Stimulated activated CD8-positive, alpha-beta memory T cell treated with anti-CD3 and anti-CD28 coated beads, Interleukin-4, amount 100 ng/mL, for 1 hour (primary cell): ENCODE measurements around the gene ADARB2.

Experiments
- DNase-seq, 2 donors: peaks; one replicate each; pipeline ENCODE4 v3.0.0-alpha.2; 2020; ENCODE audit warnings: low read depth in 2 of 2, low spot score in 1 of 2

Gene ADARB2

DNA sequence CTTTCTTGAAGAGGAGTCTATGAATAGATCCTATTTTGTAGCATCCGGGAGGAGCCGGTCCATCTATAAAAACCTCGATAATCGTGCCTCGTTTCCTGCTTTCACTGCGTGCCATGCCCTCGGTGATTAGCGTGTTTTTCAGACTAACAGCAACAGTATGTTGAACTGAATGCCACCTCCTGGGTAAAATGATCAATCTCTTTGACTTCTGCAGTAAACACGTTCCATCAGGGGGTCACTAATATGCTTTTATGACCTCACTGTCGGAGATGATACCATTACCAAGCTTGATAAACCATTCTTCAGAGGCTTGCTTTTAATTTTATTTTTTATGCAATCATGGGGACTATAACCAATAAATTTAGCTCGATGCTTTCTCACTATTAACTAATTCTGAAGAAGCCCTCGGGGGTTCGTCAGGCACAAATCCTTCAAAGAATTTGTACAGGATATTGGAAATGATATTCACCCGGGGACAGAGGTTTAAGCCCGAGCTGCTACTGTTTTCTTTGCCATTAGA lies 228.3 kb downstream of the ADARB2 start:
- DNase-seq, result no peak

GRCh38 chr10:1508096-1508495 lies 229.2 kb downstream of the ADARB2 start:
- no peak for DNase-seq

DNA sequence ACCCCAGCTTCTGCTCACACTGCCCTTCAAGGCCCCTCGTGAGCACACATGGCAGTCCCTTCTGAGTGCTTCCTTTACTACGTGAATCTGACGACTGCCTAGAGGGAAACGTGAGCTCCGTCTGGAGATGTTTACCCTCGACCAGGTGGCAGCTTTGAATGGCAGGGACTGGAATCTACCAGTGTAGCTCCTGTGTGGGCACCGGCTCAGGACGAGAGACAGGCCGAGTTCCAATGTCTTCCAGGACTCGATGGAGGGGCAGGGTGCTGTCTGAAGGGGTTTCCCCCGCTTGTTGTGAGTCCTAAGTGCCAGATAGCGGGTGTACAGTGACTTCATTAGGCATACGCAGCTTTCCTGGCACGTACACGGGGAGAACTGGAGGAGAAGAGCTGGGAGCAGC lies 229.9 kb downstream of the ADARB2 start:
- no peak for DNase-seq

DNA sequence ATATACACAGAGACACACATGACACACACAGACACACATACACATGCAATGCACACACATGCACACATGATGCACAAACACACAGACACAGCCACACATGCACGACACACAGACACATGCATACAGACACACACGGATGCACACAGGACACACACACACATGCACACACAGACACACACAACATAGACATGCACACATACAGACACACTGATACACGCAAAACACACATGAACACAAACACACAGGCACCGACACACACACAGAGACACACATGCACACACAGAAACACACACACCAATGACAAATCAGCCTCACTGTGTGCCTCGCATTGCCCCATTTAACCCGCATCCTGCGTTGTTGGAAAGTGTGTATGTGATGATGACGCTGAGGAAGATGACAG lies 232.4 kb downstream of the ADARB2 start:
- no peak for DNase-seq

DNA sequence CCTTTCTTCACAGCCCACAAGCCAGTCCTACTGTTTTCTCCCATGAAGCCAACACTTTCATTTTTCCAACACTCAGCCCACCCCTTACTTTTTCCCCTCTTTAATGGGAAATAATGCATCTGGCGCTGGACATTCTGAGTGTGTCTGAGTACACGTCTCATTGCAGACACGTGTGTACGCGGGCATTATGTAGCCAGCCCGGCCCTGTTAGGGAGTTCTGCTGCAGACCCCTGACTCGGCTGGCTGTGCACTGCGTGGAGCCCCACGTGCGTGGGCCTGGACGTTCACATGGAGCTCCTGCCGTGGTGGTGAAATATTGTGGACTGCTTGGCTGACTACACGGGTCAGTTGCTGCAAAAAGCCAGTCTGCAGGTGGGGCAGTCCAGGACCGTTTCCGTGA lies 233.0 kb downstream of the ADARB2 start:
- DNase-seq, result no peak

DNA sequence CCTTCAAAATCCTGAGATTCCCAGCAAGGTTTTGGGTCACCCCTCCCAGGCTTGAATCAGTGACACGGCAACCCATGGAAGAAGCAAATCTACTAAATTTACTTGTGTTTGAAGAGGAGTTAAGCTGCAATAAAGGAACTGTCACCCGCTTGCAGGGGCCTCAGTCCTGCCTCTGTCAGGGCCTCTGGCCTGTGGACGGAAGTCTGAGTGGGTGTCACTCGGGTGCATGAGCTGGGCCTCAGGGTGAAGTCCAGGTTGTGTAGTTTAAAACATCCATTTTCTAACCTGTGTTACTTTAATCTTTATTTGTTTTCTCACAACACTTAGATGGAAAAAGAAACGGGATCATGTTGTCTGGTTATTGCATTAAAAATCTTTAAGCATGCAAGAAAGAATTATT lies 234.9 kb downstream of the ADARB2 start:
- no peak for DNase-seq

- DNase-seq, result no peak
These were observed 237.9 kb downstream of the ADARB2 start for GRCh38 chr10:1499359-1499957.

DNA sequence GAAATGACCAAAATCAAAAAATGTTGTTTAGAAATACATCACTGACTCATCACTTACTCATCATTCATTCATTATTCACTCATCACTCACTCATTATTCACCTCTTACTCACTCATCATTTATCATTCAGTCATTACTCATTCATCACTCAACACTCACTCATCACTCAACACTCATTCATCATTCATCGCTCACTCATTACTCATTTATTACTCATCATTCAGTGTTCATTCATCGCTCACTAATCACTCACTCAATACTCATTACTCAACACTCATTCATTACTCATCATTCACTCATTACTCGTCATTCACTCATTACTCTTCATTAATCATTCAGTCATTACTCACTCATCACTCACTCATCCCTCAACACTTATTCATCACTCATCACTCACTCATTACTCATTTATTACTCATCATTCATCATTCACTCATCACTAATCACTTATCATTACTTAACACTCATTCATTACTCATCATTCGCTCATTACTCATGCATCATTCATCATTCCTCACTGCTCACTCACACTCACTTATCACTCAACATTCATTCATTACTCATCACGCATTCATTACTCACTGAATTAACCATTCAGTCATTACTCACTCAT lies 238.5 kb downstream of the ADARB2 start:
- DNase-seq, result no peak

DNA sequence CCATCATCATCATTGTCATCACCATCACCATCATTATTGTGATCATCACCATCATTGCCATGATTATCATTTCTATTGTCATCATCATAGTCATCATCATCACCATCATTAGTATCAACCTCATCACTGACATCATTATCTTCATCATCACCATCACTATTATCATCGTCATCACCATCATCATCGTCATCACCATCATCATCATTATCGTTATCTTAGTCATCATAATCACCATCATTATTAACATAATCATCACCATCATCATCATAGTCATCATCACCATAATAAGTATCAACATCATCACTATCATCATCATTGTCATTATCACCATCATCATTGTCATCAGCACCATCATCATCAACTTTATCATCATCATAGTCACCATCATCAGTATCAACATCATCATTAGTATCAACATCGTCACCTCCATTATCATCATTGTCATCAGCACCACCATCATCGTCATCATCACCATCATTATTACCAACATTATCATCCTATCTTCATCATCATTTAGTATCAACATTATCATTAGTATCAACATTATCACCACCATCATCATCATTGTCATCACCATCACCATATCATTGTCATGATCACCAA lies 241.3 kb downstream of the ADARB2 start:
- DNase-seq, result no peak

- no peak for DNase-seq
These were observed 244.7 kb downstream of the ADARB2 start for GRCh38 chr10:1492641-1493040.

- DNase-seq, result no peak
These were observed 245.4 kb downstream of the ADARB2 start for GRCh38 chr10:1491901-1492300.

DNA sequence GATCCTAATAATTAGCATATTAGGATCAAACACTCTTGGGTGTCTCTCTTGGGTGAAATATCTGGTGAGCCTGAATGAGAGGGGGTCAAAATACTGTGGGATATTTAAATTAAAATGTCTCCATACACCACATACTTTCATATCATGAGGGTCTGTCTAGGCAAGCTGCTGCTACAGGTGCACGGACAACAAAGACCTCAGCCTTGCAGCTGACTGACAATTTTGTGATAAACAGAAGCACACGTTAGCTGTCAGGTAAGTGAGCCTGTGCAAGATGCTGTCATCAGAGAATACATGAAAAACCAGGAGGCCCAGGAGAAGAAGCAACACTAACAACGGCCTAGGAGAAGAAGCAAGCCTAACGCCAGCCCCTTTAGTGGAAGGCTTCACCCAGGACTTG lies 247.5 kb downstream of the ADARB2 start:
- DNase-seq, result no peak

DNA sequence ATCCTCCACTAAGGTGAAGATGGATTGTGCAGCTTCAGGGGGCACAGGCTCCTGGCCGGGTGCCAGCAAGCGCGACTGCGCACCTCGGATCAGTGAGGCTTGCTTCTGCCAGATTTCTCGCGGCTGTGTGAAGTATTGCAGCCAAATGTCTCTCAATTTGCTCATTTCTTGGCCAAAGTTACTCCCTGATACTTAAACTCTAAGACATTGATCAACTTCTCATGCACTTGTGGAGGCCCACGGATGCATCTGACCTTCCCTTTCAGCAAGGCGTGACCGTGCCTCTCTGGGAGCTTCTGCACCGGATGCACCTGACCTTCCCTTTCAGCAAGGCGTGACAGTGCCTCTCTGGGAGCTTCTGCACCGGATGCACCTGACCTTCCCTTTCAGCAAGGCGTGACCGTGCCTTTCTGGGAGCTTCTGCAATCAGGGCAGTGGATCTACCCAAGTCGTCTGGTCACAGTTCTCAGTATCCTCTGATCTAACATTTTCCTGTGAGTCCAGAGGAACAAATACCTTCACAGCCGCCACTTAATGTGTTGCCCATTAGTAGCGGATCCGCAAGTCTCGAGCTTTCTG lies 248.3 kb downstream of the ADARB2 start:
- no peak for DNase-seq

GRCh38 chr10:1486841-1487687 lies 250.3 kb downstream of the ADARB2 start:
- no peak for DNase-seq

DNA sequence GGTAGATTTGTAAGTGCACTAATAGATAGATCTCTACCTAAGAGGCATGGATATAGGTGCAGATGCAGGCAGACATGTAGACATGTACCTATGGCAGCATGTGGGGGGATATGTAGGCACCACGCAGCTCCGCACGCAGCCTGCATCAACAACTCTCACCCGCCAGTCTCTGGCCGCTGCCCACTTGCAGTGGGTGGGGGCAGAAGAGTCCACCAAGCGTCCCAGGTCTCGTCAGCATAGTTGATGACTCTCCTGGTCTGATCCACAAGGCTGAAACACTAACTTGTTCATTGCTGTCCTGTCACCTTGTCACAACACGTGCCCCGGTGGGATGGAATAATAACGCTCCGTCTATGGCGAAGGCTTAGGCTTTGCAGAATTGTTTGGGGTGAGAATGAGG lies 252.0 kb downstream of the ADARB2 start:
- no peak for DNase-seq

DNA sequence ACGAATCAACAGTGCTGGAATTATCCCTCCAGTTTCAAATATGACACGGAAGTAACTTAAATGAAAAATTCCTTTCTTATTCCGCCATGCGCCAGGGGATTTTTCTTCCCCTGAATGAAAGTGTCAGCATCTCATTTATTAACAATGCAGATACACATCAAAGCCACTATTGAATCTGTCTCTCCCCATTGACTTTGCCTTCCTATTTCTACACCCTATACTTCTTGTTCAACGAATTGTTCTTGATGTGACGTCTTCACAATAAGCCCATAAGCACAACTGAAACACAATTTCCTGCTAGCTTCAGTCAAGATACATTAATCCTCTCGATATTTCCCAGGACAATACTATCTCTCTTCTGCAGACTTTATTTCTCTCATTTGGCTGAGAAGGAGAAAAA lies 253.5 kb downstream of the ADARB2 start:
- no peak for DNase-seq

- DNase-seq, result no peak
These were observed 254.1 kb downstream of the ADARB2 start for GRCh38 chr10:1483246-1483645.

GRCh38 chr10:1477578-1477977 lies 259.7 kb downstream of the ADARB2 start:
- no peak for DNase-seq

DNA sequence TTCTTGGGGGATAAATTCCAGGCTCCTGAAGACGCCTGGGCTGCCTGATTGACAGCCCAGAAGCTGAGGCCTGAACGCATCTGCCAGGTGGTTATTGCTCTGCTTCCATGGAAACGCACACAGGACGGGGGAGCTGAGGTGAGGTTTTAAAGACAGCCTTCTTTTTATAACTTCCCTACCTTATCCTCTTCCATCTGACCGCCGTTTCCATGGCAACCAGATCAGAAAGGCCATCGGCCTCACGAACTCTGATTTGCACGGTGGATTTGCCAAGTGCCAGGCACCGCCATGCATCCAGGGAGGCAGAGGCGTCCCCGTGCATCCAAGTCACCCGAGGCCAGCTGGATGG lies 260.9 kb downstream of the ADARB2 start:
- DNase-seq, result no peak

- DNase-seq, result no peak
These were observed 261.4 kb downstream of the ADARB2 start for GRCh38 chr10:1475771-1476454.

DNA sequence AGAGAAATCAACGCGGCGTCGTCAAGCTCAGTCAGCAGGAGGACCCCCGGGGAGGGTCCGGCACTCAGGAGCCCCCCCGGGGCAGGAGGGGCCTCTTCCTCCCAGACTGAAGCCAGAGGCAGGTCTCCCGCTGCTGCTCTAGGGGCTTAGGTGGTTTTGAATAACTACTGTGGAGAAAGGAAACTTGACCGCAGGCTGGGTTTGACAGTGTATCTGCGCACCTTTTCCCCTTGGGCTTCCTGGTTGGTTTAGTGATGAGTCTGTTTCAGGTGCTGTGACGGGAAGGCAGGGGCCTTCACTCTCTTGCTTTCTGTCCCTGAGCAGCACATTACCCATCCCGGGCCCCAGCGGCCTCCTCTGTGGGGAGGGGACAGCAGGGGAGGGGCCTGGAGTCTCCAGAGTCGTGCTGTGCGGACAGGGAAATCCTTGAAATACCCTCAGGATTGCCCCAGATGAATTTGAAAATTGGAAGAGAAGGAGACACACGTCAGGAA lies 262.2 kb downstream of the ADARB2 start:
- DNase-seq, result no peak
